ENCODE measurements around the gene LCORL.

- TF ChIP-seq CTCF (IDR thresholded peaks at IDR 0.05): no peak
- no peak for TF ChIP-seq POLR2A (IDR thresholded peaks at IDR 0.05)
- no peak for TF ChIP-seq POLR2AphosphoS5 (IDR thresholded peaks at IDR 0.05)
Measured at GRCh38 chr4:18012134-18012806, 9.3 kb downstream of the LCORL start.

All from breast epithelium (tissue), 3 donors.